DND-41 (cell line): ENCODE measurements around the gene PLXNB3.

Experiments used
- ATAC-seq: fragments of 200-7000 bp; cut with Tn5 transposase; 3 replicates; pipeline ENCODE4 v1.9.1; 2021; ENCODE audit warnings: low read depth; ENCODE audit not compliant: insufficient read depth
- DNase-seq: peaks from one replicate; pipeline ENCODE4 v3.0.0-alpha.2; 2020
- H2AFZ ChIP-seq: 2 replicates; pipeline ENCODE4 v1.6.0; 2012; ENCODE audit warnings: low read depth, low read length
- H3K27ac ChIP-seq: 2 replicates; pipeline ENCODE4 v1.5.1; 2012; ENCODE audit warnings: low read length, inconsistent platforms
- H3K27me3 ChIP-seq: fragments of 200-600 bp; sonication (generic); 2 replicates; pipeline ENCODE4 v1.6.0; 2012; ENCODE audit warnings: low read length, mild to moderate bottlenecking, inconsistent platforms; ENCODE audit not compliant: insufficient read depth, poor library complexity
- H3K36me3 ChIP-seq: 2 replicates; pipeline ENCODE4 v1.5.1; 2012; ENCODE audit warnings: low read length, inconsistent platforms; ENCODE audit not compliant: insufficient read depth
- H3K4me1 ChIP-seq: 2 replicates; pipeline ENCODE4 v1.5.1; 2012; ENCODE audit warnings: mild to moderate bottlenecking, low read length; ENCODE audit not compliant: insufficient read depth
- H3K4me2 ChIP-seq: 2 replicates; pipeline ENCODE4 v1.6.0; 2012; ENCODE audit warnings: mild to moderate bottlenecking, moderate library complexity, low read length, inconsistent platforms; ENCODE audit not compliant: insufficient read depth
- H3K4me3 ChIP-seq, 2 experiments: fragments of 200-600 bp in 1 of 2; shearing (Covaris generic) in 1 of 2; 2 replicates each; pipeline ENCODE4 v1.5.1; 2012 to 2016; ENCODE audit warnings: inconsistent platforms in 2 of 2, low read length in 2 of 2, mild to moderate bottlenecking in 2 of 2, low read depth in 1 of 2, moderate library complexity in 1 of 2
- H3K79me2 ChIP-seq: 2 replicates; pipeline ENCODE4 v1.6.0; 2012; ENCODE audit warnings: low read length, inconsistent platforms; ENCODE audit not compliant: insufficient read depth
- H3K9ac ChIP-seq: 2 replicates; pipeline ENCODE4 v1.6.0; 2012; ENCODE audit warnings: low read depth, mild to moderate bottlenecking, inconsistent platforms, low read length, moderate library complexity
- H3K9me3 ChIP-seq: 2 replicates; pipeline ENCODE4 v1.5.1; 2012; ENCODE audit warnings: low read length, moderate library complexity, mild to moderate bottlenecking, inconsistent platforms; ENCODE audit not compliant: insufficient read depth, severe bottlenecking
- H4K20me1 ChIP-seq: 2 replicates; pipeline ENCODE4 v1.6.0; 2012; ENCODE audit warnings: low read length; ENCODE audit not compliant: insufficient read depth
- CTCF ChIP-seq: IDR thresholded peaks from 2 replicates; pipeline ENCODE4 v1.5.1; 2012; ENCODE audit warnings: borderline replicate concordance, low read length, moderate library complexity, mild to moderate bottlenecking; ENCODE audit not compliant: poor library complexity, severe bottlenecking; ENCODE audit errors: extremely low read depth
- EZH2 ChIP-seq: IDR thresholded peaks from 3 replicates; pipeline ENCODE4 v1.6.1; 2012; ENCODE audit warnings: borderline replicate concordance, low read depth, mild to moderate bottlenecking, moderate library complexity, low read length, inconsistent platforms; ENCODE audit not compliant: severe bottlenecking

PLXNB3 gene

GRCh38 chrX:153735274-153735673 lies 28.8 kb upstream of the PLXNB3 start:
- no peak overlapping the region for H3K27ac ChIP-seq
- H3K4me2 ChIP-seq: no peak overlapping the region
- H3K4me3 ChIP-seq: no peak overlapping the region
- H3K36me3 ChIP-seq: no peaks in the 10 kb centered on the region
- H3K27me3 ChIP-seq: no peaks in the 10 kb centered on the region
- no peaks in the 10 kb centered on the region for H3K9me3 ChIP-seq
- ATAC-seq: no peak
- no peaks in the 10 kb centered on the region for H3K4me1 ChIP-seq
- no peak for DNase-seq
- no peaks in the 10 kb centered on the region for H3K79me2 ChIP-seq
- H4K20me1 ChIP-seq: no peaks in the 10 kb centered on the region
- TF ChIP-seq CTCF: no peak
- no peak for TF ChIP-seq EZH2
- H2AFZ ChIP-seq: no peak overlapping the region
- H3K9ac ChIP-seq: no peak overlapping the region

- H3K4me1 ChIP-seq: no peaks in the 10 kb centered on the region
- H3K27me3 ChIP-seq: no peaks in the 10 kb centered on the region
- H3K9ac ChIP-seq: no peak overlapping the region
- H2AFZ ChIP-seq: no peak overlapping the region
- H3K36me3 ChIP-seq: no peaks in the 10 kb centered on the region
- DNase-seq: no peak
- TF ChIP-seq EZH2: no peak
- TF ChIP-seq CTCF: no peak
- no peaks in the 10 kb centered on the region for H3K9me3 ChIP-seq
- H4K20me1 ChIP-seq: no peaks in the 10 kb centered on the region
- H3K4me2 ChIP-seq: no peak overlapping the region
- H3K4me3 ChIP-seq: no peak overlapping the region
- ATAC-seq: no peak
- no peaks in the 10 kb centered on the region for H3K79me2 ChIP-seq
- no peak overlapping the region for H3K27ac ChIP-seq
Observed at GRCh38 chrX:153736071-153736820, 27.8 kb upstream of the PLXNB3 start.

GRCh38 chrX:153736871-153737441 lies 27.1 kb upstream of the PLXNB3 start:
- TF ChIP-seq EZH2 (no peak), CTCF (no peak)
- Histone ChIP-seq H3K79me2 (no peaks in the 10 kb centered on the region), H3K27ac (no peak overlapping the region), H3K9ac (no peak overlapping the region), H3K9me3 (no peaks in the 10 kb centered on the region), H4K20me1 (no peaks in the 10 kb centered on the region), H2AFZ (no peak overlapping the region), H3K4me1 (no peaks in the 10 kb centered on the region), H3K36me3 (no peaks in the 10 kb centered on the region), H3K4me2 (no peak overlapping the region), H3K27me3 (no peaks in the 10 kb centered on the region), H3K4me3 (no peak overlapping the region)
- DNase-seq (no peak), ATAC-seq (no peak)

GRCh38 chrX:153738056-153738605 lies 25.9 kb upstream of the PLXNB3 start:
- Histone ChIP-seq H3K27me3 (no peaks in the 10 kb centered on the region), H3K4me2 (no peak overlapping the region), H4K20me1 (no peaks in the 10 kb centered on the region), H3K27ac (no peak overlapping the region), H3K9me3 (no peaks in the 10 kb centered on the region), H3K36me3 (no peaks in the 10 kb centered on the region), H3K4me3 (no peak overlapping the region), H3K9ac (no peak overlapping the region), H3K79me2 (no peaks in the 10 kb centered on the region), H3K4me1 (no peaks in the 10 kb centered on the region), H2AFZ (no peak overlapping the region)
- ATAC-seq (no peak), DNase-seq (no peak)
- TF ChIP-seq EZH2 (no peak), CTCF (no peak)
